GM12864 (cell line): ENCODE results near the gene WNT7B.
A peak's percentile ranks its signal among the peaks of the same experiment; 100 is the strongest.
"Not testable (repeated sequence)": the region's sequence is repeated elsewhere in the genome, so short reads cannot be mapped to it uniquely, and the experiment has no call there.

Experiments
- DNase-seq: peaks from one replicate; pipeline ENCODE4 v3.0.0-alpha.2; 2011; ENCODE audit warnings: low read depth
- H3K4me3 ChIP-seq: 2 replicates; pipeline ENCODE4 v1.5.1; 2011; ENCODE audit warnings: mild to moderate bottlenecking, low read depth, low read length, control low read depth
- TF ChIP-seq, protein P1 (sequence below): IDR thresholded peaks from 2 replicates; pipeline ENCODE4 v1.5.1; 2011; ENCODE audit warnings: low read depth, mild to moderate bottlenecking, moderate library complexity, low read length, control low read depth, inconsistent platforms; ENCODE audit errors: missing control alignments

Gene WNT7B

DNA sequence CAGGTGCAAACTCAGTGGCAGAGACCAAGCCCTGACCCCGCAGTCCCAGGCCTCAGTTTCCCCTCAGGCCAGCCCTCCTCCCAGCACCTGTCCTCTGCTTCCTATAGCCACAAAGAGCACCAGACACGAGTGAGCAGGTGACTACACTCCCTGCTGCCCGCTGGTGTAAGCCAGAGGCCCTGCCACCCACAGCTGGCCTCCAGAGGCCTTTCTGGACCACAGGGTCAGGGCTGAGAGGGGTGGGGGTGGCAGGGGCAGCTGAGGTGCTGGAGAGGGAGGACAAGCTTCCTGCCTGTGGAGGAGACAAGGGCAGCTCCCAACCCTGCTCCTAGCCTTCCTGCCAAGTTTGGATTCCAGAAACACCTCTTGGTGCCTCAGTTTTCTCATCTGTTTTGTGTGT lies 31.3 kb upstream of the WNT7B start:
- H3K4me3 ChIP-seq, result no peak overlapping the region
- DNase-seq, result no peak
- TF ChIP-seq, protein P1, sequence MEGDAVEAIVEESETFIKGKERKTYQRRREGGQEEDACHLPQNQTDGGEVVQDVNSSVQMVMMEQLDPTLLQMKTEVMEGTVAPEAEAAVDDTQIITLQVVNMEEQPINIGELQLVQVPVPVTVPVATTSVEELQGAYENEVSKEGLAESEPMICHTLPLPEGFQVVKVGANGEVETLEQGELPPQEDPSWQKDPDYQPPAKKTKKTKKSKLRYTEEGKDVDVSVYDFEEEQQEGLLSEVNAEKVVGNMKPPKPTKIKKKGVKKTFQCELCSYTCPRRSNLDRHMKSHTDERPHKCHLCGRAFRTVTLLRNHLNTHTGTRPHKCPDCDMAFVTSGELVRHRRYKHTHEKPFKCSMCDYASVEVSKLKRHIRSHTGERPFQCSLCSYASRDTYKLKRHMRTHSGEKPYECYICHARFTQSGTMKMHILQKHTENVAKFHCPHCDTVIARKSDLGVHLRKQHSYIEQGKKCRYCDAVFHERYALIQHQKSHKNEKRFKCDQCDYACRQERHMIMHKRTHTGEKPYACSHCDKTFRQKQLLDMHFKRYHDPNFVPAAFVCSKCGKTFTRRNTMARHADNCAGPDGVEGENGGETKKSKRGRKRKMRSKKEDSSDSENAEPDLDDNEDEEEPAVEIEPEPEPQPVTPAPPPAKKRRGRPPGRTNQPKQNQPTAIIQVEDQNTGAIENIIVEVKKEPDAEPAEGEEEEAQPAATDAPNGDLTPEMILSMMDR, result no peak

DNA sequence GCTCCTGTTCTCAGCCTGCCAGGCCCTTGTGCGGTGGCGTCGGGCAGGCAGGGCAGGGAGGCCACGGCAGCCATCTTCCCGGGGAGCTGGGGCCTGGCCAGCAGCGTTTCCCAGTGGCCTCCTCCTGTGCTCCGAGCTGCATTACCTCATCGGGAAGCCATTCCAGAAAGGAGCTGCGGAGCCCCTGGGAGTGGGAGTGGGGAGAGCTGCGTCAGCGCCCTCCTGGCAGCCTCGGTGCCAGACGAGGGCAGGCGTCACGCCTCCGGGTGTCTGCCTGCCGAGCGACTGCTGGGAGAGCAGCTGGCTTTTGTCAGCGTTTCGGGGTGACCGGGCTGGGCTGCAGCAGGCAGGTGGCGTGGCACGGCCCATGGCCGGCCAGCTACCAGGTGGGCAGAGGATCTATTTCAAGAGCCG lies 30.9 kb upstream of the WNT7B start:
- no peak for DNase-seq
- TF ChIP-seq, protein P1, result no peak
- H3K4me3 ChIP-seq, result no peak overlapping the region

DNA sequence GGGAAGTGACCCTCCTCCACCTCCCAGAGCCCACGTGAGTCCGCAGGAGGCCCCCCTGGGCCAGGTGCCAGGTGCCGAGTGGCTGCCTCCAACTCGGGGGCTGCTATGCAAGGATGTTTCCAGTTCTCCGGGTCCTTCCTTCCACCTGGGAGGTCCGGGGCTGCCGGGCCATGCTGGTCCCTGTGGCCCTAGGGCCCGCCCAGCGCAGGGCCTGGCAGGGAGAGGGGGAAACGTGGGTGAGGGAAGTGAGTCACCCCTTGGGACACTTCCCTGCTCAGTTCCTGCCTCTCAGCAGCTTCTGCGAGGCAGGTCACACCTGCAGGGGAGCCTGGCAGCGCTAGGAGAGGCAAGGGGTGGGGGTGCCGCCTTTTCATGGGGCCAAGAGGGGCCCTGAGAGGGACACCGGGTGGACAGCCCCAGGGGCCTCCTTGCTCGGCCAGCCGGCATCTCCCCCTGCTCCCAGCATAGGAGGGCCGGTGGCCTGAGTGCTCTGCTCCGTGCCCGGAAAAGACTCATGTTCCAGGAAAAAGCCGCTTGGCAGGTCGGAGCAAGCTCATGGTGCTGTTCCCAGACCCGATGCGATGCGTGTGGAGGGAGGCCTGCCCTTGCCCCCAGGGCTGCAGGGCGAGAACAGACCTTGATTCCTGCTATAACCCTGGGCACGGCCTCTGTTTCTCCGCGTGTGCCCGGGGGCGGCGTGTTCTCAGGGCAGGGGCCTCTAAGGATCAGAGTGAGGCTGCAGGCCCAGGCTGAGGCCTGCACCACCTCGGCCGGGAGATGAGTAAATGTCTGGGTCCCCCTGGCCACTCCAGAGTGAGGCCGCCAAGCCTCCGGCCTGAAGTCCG lies 30.3 kb upstream of the WNT7B start:
- no peak overlapping the region for H3K4me3 ChIP-seq
- TF ChIP-seq, protein P1, result no peak
- DNase-seq, result no peak

DNA sequence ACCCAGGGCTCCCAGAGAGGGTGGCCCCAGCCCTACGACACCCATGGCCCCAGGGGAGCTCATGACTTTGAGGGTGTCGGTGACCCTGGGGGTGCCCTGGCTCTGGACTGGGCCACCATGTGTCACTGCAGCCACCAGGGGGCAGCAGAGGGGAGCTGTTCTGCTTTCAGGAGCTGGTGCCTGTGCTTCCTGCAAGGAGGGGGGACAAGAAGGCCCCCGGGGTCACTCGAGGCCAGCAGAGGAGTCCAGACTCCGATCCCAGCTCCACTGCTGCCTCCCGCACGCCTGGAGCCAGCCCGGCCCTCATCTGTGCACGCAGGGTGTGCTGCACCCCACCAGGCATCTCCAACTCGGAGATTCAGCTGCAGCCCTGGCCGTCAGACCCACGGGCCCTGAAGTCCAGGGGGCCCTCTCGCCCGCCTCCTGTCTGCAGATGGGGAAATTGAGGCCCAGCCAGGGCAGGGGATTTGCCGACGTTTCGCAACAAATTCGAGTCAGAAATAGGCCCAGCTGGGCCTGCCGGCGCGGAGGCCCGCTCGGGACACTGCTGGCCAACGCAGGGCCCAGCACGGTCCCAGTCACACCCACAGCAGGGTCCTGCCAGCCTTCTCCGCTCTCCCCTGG lies 29.5 kb upstream of the WNT7B start:
- peak; percentile 22 for DNase-seq
- TF ChIP-seq, protein P1, result peak; percentile 90
- H3K4me3 ChIP-seq, result no peak overlapping the region

DNA sequence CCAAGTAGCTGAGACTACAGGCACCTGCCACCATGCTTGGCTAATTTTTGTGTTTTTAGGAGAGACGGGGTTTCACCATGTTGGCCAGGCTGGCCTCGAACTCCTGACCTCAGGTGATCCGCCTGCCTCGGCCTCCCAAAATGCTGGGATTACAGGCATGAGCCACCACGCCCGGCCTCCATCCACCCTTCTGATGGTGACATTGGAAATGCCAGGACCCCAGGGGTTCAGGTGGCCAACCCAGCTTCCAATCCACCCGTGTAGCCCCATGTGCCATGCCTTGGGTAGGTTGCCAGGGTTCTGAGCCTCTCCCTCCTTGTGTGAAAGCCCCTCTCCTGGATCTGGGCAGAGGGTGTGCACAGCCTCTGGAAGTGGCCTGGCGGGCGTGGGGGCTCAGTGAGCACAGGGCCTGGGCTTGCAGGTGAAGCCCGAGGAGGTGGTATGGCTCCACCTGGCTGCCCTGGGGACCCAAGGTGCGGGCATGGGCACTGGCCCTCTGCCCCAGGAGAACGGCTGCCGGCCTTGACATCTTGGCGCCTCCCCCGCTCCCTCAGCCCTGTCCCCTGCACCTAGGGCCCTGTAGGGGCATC lies 28.2 kb upstream of the WNT7B start:
- not testable (repeated sequence) for DNase-seq, H3K4me3 ChIP-seq

DNA sequence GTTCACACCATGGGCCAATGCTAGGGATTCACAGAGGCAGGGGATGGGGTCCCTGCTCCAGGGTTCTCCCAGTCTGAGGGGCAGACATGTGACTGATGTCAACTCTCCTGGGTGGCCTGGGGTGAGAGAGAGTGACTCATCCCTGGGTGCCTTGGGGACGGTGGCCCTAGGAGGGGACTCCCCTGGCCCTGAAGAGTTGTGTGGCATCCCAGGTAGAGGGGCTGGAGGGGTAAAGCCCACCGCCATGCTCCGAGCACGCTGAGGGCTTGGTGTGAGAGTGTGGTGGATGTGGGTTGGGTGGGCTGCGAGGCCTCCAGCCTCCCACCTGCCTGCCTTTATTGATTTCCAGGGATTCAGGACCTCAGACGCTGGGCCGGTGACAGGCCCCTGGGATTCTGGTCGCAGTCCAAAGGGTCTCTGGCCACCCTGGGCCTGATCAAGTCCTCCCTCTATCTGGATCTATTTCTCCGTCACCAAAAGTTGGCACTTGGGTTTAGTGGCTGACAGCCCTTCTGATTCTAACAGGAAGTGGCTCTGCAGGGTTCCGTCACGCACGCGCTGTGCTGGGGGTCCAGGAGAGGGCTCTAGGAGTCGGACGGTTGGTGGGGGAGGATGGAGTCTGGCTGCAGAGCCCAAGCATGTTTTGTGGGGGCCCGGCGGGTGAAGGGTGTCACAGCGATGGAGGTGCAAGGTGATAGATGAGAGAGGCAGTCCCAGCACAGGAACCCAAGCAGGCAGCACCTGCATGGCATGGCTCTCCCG lies 27.3 kb upstream of the WNT7B start:
- TF ChIP-seq, protein P1, result no peak
- no peak for DNase-seq
- H3K4me3 ChIP-seq, result no peak overlapping the region
